ENCODE results near the gene ANKRD55.
"Not testable (repeated sequence)": the region's sequence is repeated elsewhere in the genome, so short reads cannot be mapped to it uniquely, and the experiment has no call there.

Gene ANKRD55

DNA sequence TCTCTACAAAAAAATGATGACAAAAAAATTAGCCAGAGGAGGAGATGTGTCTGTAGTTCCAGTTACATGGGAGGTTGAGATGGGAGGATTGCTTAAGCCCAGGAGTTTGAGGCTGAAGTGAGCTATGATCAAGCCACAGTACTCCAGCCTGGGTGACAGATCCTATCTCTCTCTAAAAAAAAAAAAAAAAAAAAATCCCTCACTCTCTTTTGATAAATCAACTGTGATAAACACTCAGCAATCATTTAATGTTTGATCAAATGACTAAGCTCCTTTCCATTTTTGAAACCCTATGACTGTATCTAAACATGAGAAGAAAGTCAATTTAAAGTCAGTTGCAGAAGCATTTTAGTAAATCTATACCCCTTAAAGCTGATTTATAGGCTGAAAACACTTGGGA is 126.3 kb downstream of the ANKRD55 start:
- Histone ChIP-seq H3K4me3 (replicated peaks; ENCODE audit: low read depth, low read length) (no peak overlapping the region), H3K36me3 (ENCODE audit: control insufficient read depth, insufficient read depth, low read length) (no peaks in the 10 kb centered on the region), H3K27me3 (replicated peaks; ENCODE audit: control insufficient read depth, insufficient read depth, low read length) (no peaks in the 10 kb centered on the region)
- TF ChIP-seq, protein P1, sequence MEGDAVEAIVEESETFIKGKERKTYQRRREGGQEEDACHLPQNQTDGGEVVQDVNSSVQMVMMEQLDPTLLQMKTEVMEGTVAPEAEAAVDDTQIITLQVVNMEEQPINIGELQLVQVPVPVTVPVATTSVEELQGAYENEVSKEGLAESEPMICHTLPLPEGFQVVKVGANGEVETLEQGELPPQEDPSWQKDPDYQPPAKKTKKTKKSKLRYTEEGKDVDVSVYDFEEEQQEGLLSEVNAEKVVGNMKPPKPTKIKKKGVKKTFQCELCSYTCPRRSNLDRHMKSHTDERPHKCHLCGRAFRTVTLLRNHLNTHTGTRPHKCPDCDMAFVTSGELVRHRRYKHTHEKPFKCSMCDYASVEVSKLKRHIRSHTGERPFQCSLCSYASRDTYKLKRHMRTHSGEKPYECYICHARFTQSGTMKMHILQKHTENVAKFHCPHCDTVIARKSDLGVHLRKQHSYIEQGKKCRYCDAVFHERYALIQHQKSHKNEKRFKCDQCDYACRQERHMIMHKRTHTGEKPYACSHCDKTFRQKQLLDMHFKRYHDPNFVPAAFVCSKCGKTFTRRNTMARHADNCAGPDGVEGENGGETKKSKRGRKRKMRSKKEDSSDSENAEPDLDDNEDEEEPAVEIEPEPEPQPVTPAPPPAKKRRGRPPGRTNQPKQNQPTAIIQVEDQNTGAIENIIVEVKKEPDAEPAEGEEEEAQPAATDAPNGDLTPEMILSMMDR (IDR thresholded peaks at IDR 0.05; ENCODE audit: insufficient read depth, low read length, poor library complexity, severe bottlenecking) = no peak
- DNase-seq (ENCODE audit: extremely low read depth, insufficient read length) = no peak

DNA sequence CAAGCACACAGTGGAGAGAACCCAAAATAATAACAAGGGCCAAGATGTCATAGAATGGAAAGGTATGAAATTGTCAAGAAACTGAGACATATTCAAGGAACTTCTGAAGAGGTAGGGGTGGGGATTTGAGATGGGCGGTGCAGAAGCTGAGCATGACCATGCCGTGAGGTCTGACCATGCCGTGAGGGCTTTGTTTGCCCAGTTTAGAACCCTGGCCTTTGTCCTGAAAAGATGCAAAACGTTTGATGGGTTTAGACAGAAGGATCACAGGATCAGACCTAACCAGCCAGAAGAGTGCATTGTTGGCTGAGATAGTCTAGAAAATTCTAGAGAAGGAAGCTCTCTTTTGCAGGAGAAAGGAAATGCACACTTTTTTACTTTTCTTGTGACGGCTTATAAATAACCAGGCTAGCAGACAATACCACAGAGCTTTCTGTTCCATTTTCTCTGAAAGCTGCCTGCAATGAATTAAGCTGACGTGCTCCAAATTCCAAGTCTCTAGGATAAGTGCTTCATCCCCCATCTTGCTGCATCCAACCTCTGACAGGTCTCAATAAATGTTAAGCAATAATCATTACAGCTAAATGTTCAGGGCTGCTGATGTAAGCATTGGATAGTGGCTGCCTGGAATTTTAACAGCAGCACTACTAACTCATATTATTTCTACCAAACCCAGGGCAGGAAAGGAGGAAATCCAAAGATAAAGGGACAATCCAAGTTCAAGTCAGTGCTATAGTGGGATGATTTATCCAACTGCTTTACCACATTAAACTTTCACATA is 127.4 kb downstream of the ANKRD55 start:
- Histone ChIP-seq H3K4me3 (replicated peaks; ENCODE audit: low read depth, low read length) (no peak overlapping the region), H3K27me3 (replicated peaks; ENCODE audit: control insufficient read depth, insufficient read depth, low read length) (no peaks in the 10 kb centered on the region), H3K36me3 (ENCODE audit: control insufficient read depth, insufficient read depth, low read length) (no peaks in the 10 kb centered on the region)
- TF ChIP-seq, protein P1 (IDR thresholded peaks at IDR 0.05; ENCODE audit: insufficient read depth, low read length, poor library complexity, severe bottlenecking) = no peak
- no peak for DNase-seq (ENCODE audit: extremely low read depth, insufficient read length)

DNA sequence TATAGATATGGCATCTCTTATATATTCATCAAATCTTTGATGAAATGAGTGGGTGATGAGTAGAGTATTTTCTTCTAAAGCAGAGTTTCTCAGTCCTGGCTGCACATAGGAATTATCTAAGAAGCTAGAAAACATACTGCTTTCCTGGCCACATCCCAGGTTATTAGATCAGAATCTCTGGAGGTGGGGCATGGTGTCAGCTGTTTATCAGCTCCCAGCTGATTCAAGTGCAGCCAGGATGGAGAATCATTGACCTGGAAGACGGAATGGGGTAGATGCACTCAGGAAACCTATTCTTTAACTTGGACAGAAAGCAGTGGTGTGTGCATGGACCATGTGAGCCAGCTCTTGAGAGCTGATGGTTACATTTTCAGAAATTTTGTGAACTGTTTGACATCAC is 130.2 kb downstream of the ANKRD55 start:
- Histone ChIP-seq H3K36me3 (ENCODE audit: control insufficient read depth, insufficient read depth, low read length) (no peaks in the 10 kb centered on the region), H3K27me3 (replicated peaks; ENCODE audit: control insufficient read depth, insufficient read depth, low read length) (no peaks in the 10 kb centered on the region), H3K4me3 (replicated peaks; ENCODE audit: low read depth, low read length) (no peak overlapping the region)
- TF ChIP-seq, protein P1 (IDR thresholded peaks at IDR 0.05; ENCODE audit: insufficient read depth, low read length, poor library complexity, severe bottlenecking) = no peak
- no peak for DNase-seq (ENCODE audit: extremely low read depth, insufficient read length)

DNA sequence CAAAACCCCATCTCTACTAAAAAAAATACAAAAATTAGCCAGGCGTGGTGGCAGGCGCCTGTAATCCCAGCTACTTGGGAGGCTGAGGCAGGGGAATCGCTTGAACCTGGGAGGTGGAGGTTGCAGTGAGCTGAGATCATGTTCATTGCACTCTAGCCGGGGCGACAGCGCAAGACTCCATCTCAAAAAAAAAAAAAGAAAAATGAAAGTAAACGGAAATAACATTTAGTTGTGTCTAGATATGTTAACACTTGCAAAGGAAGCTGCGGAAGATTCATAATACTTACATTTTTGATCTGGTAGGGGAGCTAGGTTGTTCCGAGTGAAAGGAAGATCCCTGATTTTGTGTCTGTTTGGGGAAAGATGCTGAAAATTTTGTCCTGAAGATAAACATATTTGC is 130.9 kb downstream of the ANKRD55 start:
- not testable (repeated sequence) for DNase-seq (ENCODE audit: extremely low read depth, insufficient read length); H3K4me3 ChIP-seq (replicated peaks; ENCODE audit: low read depth, low read length); H3K36me3 ChIP-seq (ENCODE audit: control insufficient read depth, insufficient read depth, low read length); H3K27me3 ChIP-seq (replicated peaks; ENCODE audit: control insufficient read depth, insufficient read depth, low read length)

DNA sequence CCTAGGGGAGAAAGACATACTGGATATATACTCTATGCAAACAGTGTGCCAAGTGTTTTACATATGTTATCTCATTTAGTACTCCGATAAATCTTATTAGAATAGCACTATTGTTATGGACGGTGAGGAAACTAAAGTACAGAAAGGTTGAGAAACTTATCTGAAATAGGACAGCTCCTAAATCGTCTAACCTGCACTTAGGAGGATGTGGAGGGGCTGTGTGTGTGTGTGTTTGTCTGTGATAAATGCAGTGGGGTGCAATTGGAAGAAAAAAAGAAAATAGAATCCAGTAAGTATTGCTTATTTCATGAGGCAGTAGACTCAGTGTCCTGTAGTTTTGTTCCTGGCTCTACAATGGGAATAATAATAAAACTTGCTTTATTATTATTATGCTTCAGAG is 131.9 kb downstream of the ANKRD55 start:
- H3K4me3 ChIP-seq (replicated peaks; ENCODE audit: low read depth, low read length) = no peak overlapping the region
- DNase-seq (ENCODE audit: extremely low read depth, insufficient read length) = no peak
- H3K27me3 ChIP-seq (replicated peaks; ENCODE audit: control insufficient read depth, insufficient read depth, low read length) = no peaks in the 10 kb centered on the region
- TF ChIP-seq, protein P1 (IDR thresholded peaks at IDR 0.05; ENCODE audit: insufficient read depth, low read length, poor library complexity, severe bottlenecking) = no peak
- no peaks in the 10 kb centered on the region for H3K36me3 ChIP-seq (ENCODE audit: control insufficient read depth, insufficient read depth, low read length)

DNA sequence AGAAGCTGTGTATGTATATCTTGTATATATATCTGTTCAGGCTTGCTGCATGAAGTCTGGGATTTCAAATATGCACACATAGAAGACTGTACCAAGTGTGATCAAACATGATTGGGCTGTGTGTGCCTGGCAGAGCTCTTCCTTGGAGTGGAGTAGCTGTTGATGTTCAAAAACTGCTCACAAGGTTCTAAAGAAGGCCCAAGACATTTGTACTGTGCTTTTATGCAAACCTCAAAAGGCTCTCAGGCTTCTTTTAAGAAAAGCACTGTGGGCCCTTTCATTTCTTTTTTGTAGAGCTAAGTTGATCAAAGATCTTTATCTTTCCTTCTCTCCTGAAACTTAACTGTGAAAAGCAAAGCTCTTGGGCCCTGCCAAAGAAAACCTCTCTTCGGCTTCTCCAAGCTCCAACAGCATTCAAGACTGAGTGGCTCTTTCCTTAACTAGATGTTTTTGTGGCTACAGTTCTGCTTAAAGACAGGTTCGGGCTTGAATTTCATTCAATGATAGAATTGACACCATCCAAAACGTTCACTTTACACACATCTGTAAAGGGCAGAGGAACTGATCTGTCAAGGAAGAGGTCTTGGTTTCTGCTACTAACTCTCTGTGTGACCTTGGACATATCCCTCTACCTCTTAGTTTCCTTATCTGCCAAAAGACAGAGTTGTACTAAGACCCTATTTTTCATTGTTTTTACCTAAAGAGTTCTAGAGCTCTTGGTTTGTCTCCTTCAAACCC is 132.5 kb downstream of the ANKRD55 start:
- H3K36me3 ChIP-seq (ENCODE audit: control insufficient read depth, insufficient read depth, low read length) = no peaks in the 10 kb centered on the region
- H3K4me3 ChIP-seq (replicated peaks; ENCODE audit: low read depth, low read length) = no peak overlapping the region
- DNase-seq (ENCODE audit: extremely low read depth, insufficient read length) = no peak
- TF ChIP-seq, protein P1 (IDR thresholded peaks at IDR 0.05; ENCODE audit: insufficient read depth, low read length, poor library complexity, severe bottlenecking) = no peak
- no peaks in the 10 kb centered on the region for H3K27me3 ChIP-seq (replicated peaks; ENCODE audit: control insufficient read depth, insufficient read depth, low read length)
